Astrocyte (in vitro differentiated cells and primary cell): ENCODE results near the gene NPAS3. TPM values are rescaled to one million over a fixed set of nuclear protein-coding genes. Genes with fewer than 3 reads are reported as not detected.
A peak's percentile ranks its signal among the peaks of the same experiment; 100 is the strongest.

ENCODE experiments used
- DNase-seq: peaks from one replicate; pipeline ENCODE4 v3.0.0-alpha.2; 2010; ENCODE audit warnings: low read depth
- FAIRE-seq: peaks from 2 replicates; lab custom pipeline; 2011; peaks lifted over from hg19 to GRCh38; lab: Jason Lieb, UNC
- H2AFZ ChIP-seq: 2 replicates; pipeline ENCODE4 v1.6.0; 2012; ENCODE audit warnings: low read depth, low read length, inconsistent platforms
- H3K27ac ChIP-seq: 2 replicates; pipeline ENCODE4 v1.5.1; 2011; ENCODE audit warnings: low read depth, low read length, inconsistent platforms
- H3K27me3 ChIP-seq: 2 replicates; pipeline ENCODE4 v1.6.0; 2011; ENCODE audit warnings: low read length, inconsistent platforms; ENCODE audit not compliant: insufficient read depth
- H3K36me3 ChIP-seq: 2 replicates; pipeline ENCODE4 v1.5.1; 2011; ENCODE audit warnings: low read length, inconsistent platforms; ENCODE audit not compliant: insufficient read depth
- H3K4me1 ChIP-seq: 2 replicates; pipeline ENCODE4 v1.5.1; 2011; ENCODE audit warnings: low read length, inconsistent platforms; ENCODE audit not compliant: insufficient read depth
- H3K4me2 ChIP-seq: 2 replicates; pipeline ENCODE4 v1.6.0; 2012; ENCODE audit warnings: low read length, inconsistent platforms
- H3K4me3 ChIP-seq: 2 replicates; pipeline ENCODE4 v1.5.1; 2011; ENCODE audit warnings: low read depth, mild to moderate bottlenecking, low read length, inconsistent platforms; ENCODE audit not compliant: insufficient read depth
- H3K79me2 ChIP-seq: 2 replicates; pipeline ENCODE4 v1.6.0; 2012; ENCODE audit warnings: mild to moderate bottlenecking, low read length, inconsistent platforms; ENCODE audit not compliant: insufficient read depth
- H3K9ac ChIP-seq: 2 replicates; pipeline ENCODE4 v1.6.0; 2012; ENCODE audit warnings: mild to moderate bottlenecking, low read length, inconsistent platforms
- H3K9me3 ChIP-seq: 2 replicates; pipeline ENCODE4 v1.5.1; 2012; ENCODE audit warnings: low read depth, mild to moderate bottlenecking, low read length, inconsistent platforms; ENCODE audit not compliant: insufficient read depth
- H4K20me1 ChIP-seq: 2 replicates; pipeline ENCODE4 v1.6.0; 2012; ENCODE audit warnings: low read length, inconsistent platforms; ENCODE audit not compliant: insufficient read depth
- H3K27ac Mint-ChIP-seq: one replicate; pipeline ENCODE4 v1.8.0; 2021; ENCODE audit warnings: mild to moderate bottlenecking, mixed read lengths; ENCODE audit not compliant: unreplicated experiment
- H3K27me3 Mint-ChIP-seq: one replicate; pipeline ENCODE4 v1.8.0; 2021; ENCODE audit warnings: low read depth, mixed read lengths; ENCODE audit not compliant: unreplicated experiment
- H3K36me3 Mint-ChIP-seq: one replicate; pipeline ENCODE4 v1.8.0; 2021; ENCODE audit warnings: low read depth, mixed read lengths; ENCODE audit not compliant: unreplicated experiment
- H3K4me1 Mint-ChIP-seq: one replicate; pipeline ENCODE4 v1.8.0; 2021; ENCODE audit warnings: low read depth, mixed read lengths; ENCODE audit not compliant: unreplicated experiment
- H3K4me3 Mint-ChIP-seq: one replicate; pipeline ENCODE4 v1.8.0; 2021; ENCODE audit warnings: mild to moderate bottlenecking, moderate library complexity, mixed read lengths; ENCODE audit not compliant: unreplicated experiment
- H3K9me3 Mint-ChIP-seq: one replicate; pipeline ENCODE4 v1.8.0; 2021; ENCODE audit warnings: mild to moderate bottlenecking, mixed read lengths; ENCODE audit not compliant: unreplicated experiment
- CTCF ChIP-seq: IDR thresholded peaks from 2 replicates; pipeline ENCODE4 v1.5.1; 2011; ENCODE audit warnings: low read depth, mild to moderate bottlenecking, inconsistent platforms, low read length, moderate library complexity; ENCODE audit not compliant: insufficient read depth
- EZH2 ChIP-seq: IDR thresholded peaks from 2 replicates; pipeline ENCODE4 v1.6.1; 2012; ENCODE audit warnings: mild to moderate bottlenecking, low read length, inconsistent platforms; ENCODE audit not compliant: insufficient read depth
- total RNA-seq: library from RNA; stranded (reverse); gene quantifications from 2 replicates; pipeline ENCODE4 v1.2.1, GENCODE V29; 2021

NPAS3 gene
- total RNA-seq, 1 donor from 2014 or later: 2.6 TPM

DNA sequence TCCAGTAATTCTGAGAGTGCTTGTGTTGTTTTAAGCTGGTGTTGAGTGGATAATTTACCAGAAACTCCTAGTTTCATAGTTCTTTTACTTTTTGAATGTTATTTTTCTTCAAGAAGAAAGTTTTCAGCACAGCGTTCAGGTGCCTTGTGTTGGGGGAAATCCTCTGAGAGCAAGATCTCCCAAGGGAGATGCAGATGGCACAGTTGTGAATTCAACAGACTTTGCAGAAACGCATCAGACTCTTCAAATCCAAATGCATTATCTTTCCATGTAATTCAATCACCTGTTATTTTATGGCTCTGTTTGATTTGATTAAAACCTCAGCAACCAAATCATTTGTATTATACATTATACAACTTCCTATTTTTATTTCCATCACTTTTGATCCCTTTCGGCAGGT lies 572.3 kb downstream of the NPAS3 start:
- Histone ChIP-seq H3K27ac (peak overlapping the region; percentile 39), H3K9me3 (no peaks in the 10 kb centered on the region), H4K20me1 (no peaks in the 10 kb centered on the region), H3K36me3 (no peaks in the 10 kb centered on the region), H3K4me3 (no peak overlapping the region), H3K4me1 (peaks cover 45% of the 10 kb centered on the region), H3K9ac (no peak overlapping the region), H3K27me3 (no peaks in the 10 kb centered on the region), H3K4me2 (no peak overlapping the region), H2AFZ (no peak overlapping the region), H3K79me2 (no peaks in the 10 kb centered on the region)
- no peak overlapping the region for H3K4me3 Mint-ChIP-seq
- no peaks in the 10 kb centered on the region for H3K36me3 Mint-ChIP-seq
- TF ChIP-seq CTCF (no peak), EZH2 (no peak)
- no peak overlapping the region for H3K27ac Mint-ChIP-seq
- H3K9me3 Mint-ChIP-seq: no peaks in the 10 kb centered on the region
- FAIRE-seq (no peak), DNase-seq (no peak)
- peaks cover 25% of the 10 kb centered on the region for H3K4me1 Mint-ChIP-seq
- H3K27me3 Mint-ChIP-seq: no peaks in the 10 kb centered on the region

GRCh38 chr14:33511851-33512640 lies 573.4 kb downstream of the NPAS3 start:
- H3K27ac Mint-ChIP-seq: peak overlapping the region; percentile 50

More at GRCh38 chr14:33511851-33512640, 573.4 kb downstream of the NPAS3 start:
- H3K4me3 ChIP-seq: no peak overlapping the region
- DNase-seq (peak; percentile 76), FAIRE-seq (no peak)
- peak overlapping the region; percentile 49 for H3K27ac ChIP-seq
- TF ChIP-seq CTCF: no peak
- TF ChIP-seq EZH2: no peak
- peak overlapping the region; percentile 13 for H3K9ac ChIP-seq
- Mint-ChIP-seq H3K4me1 (peaks cover 25% of the 10 kb centered on the region), H3K27me3 (no peaks in the 10 kb centered on the region), H3K9me3 (no peaks in the 10 kb centered on the region), H3K4me3 (no peak overlapping the region), H3K36me3 (no peaks in the 10 kb centered on the region)
- no peak overlapping the region for H2AFZ ChIP-seq
- H3K9me3 ChIP-seq: no peaks in the 10 kb centered on the region
- peaks cover 45% of the 10 kb centered on the region for H3K4me1 ChIP-seq
- no peaks in the 10 kb centered on the region for H3K36me3 ChIP-seq
- no peaks in the 10 kb centered on the region for H3K27me3 ChIP-seq
- no peaks in the 10 kb centered on the region for H3K79me2 ChIP-seq
- no peaks in the 10 kb centered on the region for H4K20me1 ChIP-seq
- H3K4me2 ChIP-seq: peak overlapping the region; percentile 59
